Activated gamma-delta T cell (primary cell): ENCODE measurements around the gene LARP4B.
"Not testable (repeated sequence)": the region's sequence is repeated elsewhere in the genome, so short reads cannot be mapped to it uniquely, and the experiment has no call there.

Experiments used
- DNase-seq: peaks from one replicate; lab custom pipeline; 2025; lab: John Stamatoyannopoulos, UW

The LARP4B gene

DNA sequence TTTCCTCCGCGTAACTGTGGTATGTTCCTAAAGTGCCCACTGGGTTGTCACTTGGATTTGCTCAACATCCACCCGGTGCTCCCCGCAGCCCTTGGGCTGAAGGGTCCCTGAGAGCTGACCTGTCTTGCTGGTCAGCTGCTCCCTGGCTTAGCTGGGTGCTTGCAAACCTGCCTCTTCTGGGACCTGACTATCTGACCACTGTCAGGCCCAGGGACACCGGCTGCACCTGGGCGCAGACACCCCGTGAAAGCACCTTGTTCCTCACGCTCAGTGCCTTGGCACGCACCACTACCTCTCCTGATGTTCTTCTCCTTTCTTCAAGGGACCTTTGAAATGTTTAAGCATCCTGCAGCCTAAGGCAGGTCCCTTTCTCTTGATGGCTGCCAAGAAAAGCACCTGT, 26.6 kb upstream of the LARP4B start:
- DNase-seq, result no peak

DNA sequence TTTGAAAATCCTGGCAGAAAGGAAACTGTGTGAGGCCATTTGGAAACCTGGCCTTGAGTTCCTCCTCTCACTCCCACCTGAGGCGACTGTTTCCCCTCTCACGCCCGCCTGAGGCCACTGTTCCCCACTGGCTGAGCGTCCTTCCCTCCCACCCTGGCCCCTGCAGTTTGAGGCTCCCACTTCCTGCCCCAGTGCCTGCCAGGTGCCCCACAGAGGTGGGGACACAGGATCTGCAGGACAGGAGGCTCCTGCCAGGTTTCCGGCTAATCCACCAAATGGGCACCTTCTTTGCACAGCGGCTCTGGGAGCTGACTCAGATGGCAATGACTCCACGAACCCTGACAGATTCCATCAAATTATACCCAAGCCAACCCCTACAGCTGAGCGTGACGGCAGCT, 24.3 kb upstream of the LARP4B start:
- DNase-seq, result no peak

DNA sequence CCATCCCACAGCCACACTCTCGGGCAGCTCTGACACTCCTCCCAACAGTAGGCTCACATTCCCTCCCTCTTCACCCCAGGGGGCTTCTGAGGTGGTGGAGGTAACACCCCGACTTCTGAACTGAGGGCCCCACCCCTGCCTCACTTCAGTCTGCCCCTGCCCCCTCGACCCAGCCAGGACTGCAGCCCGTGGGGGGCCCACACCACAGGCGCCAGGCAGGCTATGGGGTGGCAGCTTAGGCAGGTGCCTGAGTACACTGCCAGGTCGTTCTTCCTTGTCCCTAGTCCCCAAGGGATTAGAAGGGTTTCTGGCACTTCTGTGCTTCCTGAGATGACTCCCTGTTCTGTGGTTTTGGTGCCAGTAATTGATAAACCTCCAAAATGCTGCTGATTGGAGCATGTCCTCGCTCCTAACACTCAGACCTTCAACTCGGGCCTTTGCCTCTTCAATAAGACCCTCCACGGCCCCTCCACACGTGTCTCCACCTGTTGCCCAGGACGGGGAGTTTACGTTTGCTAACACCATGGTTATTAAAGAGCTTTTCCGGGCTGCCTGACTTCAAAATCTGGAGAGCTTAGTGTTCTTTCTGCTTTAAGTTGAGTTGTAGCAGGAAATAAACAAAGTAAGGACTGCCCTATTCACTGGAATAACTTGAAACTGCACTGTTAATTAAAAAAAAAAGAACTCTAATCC, 23.8 kb upstream of the LARP4B start:
- no peak for DNase-seq

DNA sequence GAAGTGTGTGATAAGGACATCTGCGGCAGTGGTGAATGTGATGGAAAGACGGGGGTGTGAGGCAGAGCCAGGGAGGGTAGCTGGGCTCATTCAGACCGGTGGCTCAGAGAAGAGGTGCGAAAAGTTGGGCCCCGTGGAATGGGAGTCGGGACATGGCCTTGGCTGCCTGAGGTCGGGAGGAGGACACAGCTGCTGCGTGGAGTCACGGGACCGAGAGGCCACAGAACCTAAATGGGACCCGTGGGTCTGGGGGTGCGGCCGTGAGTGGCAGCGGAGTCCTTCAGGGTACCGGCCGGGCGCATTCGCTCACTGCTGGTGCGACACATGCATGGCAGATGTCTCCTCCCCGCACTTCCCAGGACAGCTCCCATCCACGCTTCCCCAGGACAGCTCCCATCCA, 22.9 kb upstream of the LARP4B start:
- DNase-seq, result no peak

DNA sequence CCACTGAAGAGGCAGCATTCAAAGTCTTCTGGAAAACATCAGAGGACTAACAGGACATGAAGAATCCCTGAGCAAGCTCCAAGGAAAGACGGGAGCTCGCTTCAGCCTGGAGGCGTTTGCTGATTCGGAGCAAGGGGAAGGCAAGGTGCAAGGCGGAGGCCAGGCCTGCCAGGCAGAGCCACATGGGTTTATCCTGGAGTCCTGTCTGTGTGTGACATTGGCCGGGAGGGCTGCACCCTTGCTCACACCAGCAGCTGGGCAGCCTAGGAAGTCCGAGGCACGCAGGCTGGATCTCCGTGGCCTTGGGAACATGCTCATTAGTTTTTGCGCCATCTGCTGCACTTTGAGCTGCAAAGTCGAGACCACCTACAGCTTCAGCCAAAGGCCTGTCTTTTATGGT, 22.3 kb upstream of the LARP4B start:
- no peak for DNase-seq

DNA sequence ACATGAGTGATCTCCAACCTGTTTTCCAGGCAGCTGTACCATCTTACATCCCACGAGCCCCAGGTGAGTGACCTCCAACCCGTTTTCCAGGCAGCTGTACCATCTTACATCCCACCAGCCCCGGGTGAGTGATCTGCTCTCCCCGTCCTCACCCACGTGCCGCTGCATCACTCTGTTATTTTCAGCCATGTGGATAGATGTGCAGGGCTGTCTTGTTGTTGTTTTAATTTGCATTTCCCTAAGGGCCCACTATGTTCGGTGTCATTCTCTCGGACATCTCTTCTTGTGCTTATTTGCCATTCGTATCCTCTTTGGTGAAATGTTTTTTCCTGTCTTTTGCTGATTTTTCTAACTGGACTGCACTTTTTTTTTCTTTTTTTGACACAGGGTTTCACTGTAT, 17.9 kb upstream of the LARP4B start:
- DNase-seq, result no peak

DNA sequence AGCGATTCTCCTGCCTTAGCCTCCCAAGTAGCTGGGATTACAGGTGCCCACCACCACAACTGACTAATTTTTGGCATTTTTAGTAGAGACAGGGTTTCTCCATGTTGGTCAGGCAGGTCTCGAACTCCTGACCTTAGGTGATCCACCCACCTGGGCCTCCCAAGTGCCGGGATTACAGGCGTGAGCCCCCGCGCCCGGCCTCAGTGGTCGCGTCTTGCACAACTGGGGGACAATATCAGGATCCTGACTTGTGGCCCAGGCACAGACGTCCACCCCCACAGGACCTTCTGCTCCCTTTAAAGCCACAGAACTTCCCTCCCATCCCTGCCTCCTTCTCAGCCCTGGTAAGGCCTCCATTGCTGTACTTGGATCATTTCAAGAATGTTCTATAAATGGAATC, 16.8 kb upstream of the LARP4B start:
- no peak for DNase-seq

DNA sequence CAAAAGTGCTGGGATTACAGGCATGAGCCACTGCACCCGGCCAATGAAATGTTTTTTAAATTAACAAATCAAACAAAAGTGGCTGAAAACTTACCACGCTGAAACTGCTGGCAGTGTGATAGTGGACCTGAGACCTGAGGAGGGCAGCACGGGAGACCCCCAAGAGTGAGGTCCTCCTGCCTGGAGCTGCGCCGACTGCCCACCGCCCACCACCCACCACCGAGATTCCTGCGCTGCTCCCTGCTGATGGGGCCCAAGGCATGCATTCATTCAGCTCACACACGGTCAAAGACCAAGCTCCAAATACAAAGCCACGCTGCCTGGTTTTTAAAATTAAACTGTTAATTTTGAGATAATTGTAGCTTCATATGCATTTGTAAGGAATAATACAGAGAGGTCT, 16.4 kb upstream of the LARP4B start:
- no peak for DNase-seq

DNA sequence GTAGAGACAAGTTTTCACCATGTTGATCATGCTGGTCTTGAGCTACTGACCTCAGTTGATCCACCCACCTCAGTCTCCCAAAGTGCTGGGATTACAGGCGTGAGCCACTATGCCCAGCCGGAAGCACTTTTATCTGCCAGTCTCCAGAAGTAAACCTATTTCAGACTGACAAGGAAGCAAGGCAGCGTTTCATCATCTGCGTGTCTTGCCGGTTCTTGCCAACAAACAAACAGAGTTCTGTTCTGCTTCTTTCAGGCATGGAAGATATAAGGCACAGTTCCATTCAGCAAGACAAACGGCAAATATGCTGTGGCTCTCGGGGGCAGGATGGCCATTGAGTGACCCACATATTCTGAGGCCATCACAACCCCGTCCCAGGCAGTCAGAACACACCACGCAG, 15.5 kb upstream of the LARP4B start:
- DNase-seq, result no peak

DNA sequence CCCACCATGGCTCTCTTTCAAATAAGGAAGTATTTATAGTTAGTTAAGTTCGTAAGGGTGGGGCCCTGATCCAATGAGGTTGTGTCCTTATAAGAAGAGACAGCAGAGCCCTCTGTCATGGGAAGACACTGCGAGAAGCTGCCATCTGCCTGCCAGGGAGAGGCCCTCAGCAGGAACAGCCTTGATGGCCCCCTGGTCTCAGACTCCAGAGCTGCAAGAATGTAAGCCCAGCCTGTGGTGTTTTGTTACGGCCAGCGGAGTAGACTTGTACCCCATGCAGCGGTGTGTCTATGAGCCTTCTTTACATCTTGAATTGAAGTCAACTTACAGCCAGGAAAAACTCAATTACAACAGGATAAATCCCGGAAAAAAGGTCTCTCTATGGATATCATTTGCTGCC, 14.3 kb upstream of the LARP4B start:
- no peak for DNase-seq

DNA sequence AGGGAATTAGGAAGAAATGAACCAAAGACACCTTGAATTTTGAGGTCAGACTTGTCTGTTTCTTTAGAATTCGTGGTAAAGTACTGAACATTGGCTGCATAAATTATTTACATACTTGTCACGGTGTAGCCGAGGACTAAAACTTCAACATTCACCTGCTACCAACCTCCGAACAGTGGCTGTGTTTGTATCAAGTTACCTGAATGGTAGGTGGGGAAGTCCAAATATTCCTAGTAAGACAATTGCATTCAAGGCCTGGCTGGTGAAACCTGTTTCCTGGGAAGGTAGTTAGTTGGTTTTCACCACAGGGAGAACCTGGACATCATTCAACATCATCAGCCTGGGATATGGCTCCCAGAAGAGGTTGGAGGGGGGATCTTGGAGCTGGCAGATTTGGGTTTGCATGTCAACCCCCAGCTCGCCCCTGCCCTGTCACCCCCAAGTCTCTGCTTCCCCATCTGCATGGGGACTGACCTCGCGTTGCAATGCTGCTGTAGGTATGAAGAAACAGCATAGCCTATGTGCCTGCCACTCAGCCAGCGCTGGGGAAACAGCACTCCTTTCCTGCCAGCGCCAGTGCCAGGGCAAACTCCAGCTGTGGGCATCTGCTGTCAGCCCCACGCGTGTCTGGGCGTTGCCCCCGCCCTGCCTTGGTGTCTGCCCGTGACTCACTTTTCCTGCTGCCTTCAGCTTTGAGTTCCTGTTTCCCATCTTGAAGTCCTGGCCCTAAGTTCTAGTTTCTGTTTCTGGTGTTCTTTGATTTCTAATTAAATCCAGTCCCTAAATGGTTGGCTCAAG, 12.7 kb upstream of the LARP4B start:
- no peak for DNase-seq

DNA sequence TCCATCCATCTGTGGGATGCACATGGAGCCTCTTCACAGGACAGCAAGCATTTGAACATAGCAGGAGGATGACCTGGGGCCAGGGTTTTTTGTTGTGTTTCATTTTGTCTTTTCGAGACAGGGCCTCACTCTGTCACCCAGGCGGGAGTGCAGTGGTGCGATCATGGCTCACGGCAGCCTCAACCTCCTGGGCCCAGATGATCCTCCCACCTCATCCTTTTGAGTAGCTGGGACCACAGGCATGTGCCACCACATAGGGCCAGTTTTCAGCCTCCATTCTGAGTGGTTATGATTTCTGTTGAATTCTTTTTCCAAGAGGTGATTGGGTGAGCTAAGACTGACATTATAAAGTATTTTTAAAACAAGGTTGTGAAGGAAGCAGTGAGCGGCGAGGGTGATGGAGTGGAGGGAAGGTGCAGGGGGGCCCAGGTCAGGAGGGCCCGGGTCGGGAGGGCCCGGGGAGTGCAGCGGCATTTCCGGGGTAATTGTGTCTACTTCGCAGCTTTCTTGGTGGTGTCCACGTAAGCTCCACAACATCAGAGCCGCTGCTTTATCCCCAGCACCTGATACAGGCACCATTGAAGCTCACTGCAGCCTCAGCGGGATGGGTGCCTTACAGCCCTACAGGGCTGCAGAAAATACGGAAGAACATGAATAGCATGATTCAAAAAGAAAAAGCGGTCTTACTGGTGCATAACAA, 12.0 kb upstream of the LARP4B start:
- DNase-seq, result no peak

DNA sequence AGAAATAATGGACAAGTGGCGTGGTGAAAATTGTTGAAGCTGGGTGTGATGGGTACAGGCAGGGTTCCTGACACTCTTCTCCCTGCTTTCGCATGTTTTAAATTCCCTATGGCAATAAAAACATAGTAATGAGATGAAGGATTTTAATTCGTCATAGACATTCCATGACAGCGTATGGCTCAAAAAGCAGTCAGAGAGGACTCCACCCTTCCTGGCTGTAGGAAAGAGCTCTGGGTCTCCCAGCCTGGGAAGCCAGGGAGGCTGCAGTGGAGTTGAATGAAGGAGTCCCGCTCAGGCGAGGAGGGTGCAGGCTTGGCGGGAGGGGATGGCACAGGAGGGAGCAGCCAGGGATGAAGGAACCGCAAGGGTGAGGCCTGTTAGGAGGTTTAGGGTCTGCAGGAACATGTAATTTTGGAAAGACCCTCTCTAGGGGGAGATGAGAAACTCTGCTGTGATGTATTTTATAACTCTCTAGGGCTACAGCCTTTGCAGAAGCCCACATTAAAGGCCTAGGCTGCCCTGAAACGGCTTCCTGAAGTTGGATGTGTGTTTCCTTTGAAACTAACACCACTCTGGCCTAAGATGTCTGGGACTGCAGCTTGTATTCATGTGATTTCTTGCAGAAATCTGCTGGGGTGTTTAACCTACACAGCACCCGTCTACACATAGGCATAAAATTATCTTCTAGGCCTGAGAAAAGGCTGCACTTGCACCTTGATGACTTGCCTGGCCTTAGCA, 7.6 kb upstream of the LARP4B start:
- DNase-seq, result no peak

DNA sequence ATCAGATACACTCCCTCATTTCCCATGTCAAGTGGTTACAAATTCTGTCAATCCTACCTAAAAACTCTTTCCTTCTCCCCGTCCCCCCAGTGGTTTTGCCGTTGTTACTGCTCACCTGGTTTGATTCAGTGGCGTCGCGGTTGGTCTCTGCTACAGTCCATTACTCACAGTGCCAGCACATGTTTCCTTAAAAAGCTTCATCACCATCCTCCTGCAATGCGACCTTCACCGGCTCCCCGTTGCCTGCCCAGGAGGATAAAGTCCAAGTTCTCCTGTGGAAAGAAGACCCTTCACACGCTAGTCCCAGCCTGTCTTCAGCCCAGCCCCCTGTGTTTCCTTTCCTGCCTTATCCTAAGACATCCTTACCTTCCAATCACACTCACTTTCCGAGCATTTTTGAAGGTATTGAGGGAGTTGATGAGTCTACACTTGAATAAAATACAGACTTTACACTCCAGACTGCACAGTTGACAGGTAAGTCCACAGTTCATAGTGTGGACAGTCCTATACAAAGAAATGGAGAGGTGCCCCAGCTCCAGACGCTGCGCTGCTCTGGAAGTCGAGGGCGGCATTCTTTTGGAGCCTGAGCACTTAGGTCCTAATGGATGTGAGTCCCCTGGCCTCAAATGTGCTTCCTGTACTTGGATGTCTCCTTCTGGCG, 3.4 kb upstream of the LARP4B start:
- DNase-seq, result no peak

DNA sequence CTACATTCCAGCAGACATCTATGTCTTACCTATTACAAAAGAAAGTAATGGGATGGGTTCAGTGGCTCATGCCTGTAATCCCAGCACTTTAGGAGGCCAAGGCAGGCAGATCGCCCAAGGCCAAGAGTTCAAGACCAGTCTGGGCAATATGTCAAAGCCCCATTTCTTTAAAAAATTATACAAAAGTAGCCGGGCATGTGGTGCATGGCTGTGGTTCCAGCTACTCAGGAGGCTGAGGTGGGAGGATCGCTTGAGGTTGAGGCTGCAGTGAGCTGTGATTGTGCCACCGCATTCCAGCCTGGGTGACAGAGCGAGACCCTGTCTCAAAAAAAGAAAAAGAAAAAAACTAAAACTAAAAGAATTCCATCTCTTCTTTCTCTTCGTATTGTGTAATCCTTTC, 2.7 kb upstream of the LARP4B start:
- not testable (repeated sequence) for DNase-seq

DNA sequence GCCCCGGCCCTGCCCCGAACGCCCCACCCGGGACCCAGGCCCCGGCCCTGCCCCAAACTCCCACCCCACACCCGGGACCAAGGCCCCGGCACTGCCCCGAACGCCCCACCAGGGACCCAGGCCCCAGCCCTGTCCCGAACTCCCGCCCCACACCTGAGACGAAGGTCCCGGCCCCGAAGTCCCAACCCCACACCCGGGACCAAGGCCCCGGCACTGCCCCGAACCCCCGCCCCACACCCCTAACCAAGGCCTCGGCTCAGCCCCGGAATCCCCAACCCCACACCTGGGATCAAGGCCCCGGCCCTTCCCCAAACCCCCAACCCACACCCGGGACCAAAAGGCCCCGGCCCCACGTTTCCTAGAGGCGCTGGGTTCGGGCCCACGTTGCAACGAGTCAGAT, 1.1 kb upstream of the LARP4B start:
- DNase-seq, result no peak

DNA sequence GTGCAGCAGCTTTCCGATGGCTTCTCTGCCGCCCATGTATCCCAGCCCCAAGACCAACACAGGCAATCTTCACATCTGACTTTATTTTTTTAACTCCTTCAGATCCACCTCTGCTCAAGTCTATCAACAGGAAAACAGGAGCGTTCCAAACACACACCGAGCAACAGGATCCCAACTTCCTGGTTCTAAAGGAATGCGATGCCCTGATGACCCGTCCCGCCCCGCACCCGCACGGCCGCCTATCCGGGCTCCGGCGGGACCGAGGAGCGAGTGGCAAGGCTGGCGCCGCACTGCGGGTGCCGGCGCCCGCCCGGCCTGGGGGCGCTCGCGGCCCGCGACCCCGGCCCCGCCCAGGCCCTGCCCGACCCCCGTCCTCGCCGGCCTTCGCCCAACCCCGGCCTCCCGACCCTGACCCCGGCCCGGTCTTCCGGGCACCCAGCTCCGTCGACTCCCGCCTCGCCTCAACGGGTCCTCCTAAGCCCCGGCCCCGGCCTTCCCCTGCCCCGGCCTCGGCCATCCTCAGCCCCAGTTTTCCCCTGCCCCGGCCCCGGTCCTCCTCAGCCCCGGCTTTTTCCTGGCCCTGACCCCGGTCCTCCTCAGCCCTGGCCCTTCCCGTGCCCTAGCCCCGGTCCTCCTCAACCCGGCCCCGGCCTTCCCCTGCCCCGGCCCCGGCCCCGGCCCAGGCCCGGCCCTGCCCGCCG, 730 bp downstream of the LARP4B start:
- DNase-seq, result peak; percentile 19

DNA sequence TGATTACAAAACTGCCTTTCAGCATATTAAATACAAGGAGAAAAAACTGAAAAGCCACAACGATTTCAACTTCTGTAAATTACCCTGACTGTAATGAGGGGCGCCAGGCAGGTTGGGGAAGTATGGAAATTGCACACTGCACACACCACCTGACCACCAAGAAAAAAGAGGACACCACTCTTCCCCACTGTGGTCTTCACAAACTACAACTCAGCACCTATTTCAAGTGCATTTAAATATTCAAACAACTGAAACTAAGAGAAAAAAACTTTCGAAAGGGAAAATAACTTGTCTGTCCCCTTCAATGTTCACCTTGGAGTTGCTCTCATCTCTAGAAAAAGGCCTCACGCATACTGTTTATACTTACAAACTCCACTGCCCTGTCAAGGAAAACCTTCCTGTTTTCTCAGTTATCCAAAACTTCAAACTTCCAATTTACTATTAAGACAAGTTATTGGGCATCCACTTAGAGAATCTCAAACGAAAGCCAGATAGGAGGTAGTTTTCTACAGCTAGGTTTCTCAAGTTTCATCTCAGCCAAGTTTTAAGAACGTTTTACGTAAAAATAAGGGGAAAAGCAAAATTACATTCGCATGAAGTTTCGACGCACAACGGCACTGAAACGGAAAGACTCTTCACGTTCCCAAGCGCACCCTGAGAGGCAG, 1.4 kb downstream of the LARP4B start:
- no peak for DNase-seq

DNA sequence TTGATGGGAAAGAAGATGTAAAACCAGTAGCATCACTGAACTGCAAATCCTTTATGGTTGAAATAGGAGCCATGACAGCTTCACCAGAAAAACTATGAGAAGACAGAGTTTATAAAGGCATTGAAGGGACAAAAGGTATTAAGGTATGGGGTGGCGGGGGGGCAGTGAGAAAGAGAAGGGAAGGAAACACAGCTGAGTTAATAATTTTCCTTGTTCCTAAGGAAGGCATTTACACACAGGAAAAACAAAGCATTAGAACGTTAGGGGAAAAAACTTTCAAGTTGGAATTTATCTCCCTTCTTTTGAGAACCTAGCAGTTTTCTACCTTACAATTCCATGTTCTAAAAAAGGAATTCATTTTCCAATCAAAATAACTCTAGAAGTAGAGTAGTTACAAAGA, 4.4 kb downstream of the LARP4B start:
- DNase-seq, result no peak

DNA sequence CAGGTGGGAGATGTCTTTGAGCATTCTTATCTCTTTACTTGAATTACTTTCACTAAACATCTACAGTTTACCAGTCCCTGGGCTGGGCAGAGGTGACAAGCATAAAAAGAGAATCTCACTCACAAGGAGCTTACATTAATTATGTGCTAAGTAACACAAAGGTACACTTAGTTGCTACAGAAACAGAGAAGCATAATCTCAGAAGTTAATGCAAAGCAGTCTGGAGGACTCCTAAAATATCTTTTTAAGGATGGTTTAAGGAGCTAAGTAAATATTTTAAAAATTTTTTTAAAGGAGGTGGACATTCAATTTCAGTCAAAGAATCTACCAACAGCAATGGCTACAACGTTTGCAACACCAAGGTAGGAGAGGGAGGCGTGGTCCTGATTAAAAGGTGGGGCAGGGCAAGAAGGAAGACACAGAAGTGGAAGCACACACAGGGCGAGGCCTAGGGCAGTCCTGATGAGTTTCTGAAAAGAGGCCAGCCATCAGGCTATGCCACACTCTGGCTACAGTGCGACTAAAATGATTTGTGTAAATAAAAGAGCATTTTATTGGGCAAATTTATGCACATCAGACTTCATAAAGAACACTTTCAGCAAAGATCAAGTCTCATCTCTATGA, 5.3 kb downstream of the LARP4B start:
- DNase-seq, result no peak
